ENCODE data around the gene ACOXL. TPM values are rescaled to one million over a fixed set of nuclear protein-coding genes. Genes with fewer than 3 reads are reported as not detected.
A peak's percentile ranks its signal among the peaks of the same experiment; 100 is the strongest.

Gene ACOXL
- total and polyA plus RNA-seq, 4 donors = 0.13 TPM; not detected in 3

- intact Hi-C loops (cut with DNase I) = no loop called here
- no peak for DNase-seq
- no peak for ATAC-seq (ENCODE audit: low FRiP score)
- no peaks in the 10 kb centered on the region for H3K36me3 ChIP-seq (ENCODE audit: control insufficient read depth in 1 of 2, insufficient read depth in 2 of 2, low read length in 1 of 2)
- WGBS, 2 donors = 91 to 95% methylated on average over 3 of the region's 3 CpGs
- no peaks in the 10 kb centered on the region for H3K27me3 ChIP-seq (ENCODE audit: control insufficient read depth in 1 of 2, insufficient read depth in 2 of 2, low read length in 1 of 2)
- H3K9me3 ChIP-seq (ENCODE audit: control insufficient read depth, low read length) = no peaks in the 10 kb centered on the region
- H3K4me1 ChIP-seq (ENCODE audit: control insufficient read depth in 1 of 2, insufficient read depth in 2 of 2, low read length in 2 of 2) = no peaks in the 10 kb centered on the region
- H3K27ac ChIP-seq (ENCODE audit: low read depth in 1 of 2, low read length in 2 of 2) = no peak overlapping the region
- H3K4me3 ChIP-seq (ENCODE audit: low read length in 2 of 2) = no peak overlapping the region
Observed at GRCh38 chr2:111135237-111135909, 403.0 kb downstream of the ACOXL start.

GRCh38 chr2:111135910-111136297 is 403.5 kb downstream of the ACOXL start:
- Histone ChIP-seq H3K4me1 (ENCODE audit: control insufficient read depth in 1 of 2, insufficient read depth in 2 of 2, low read length in 2 of 2) (no peaks in the 10 kb centered on the region), H3K4me3 (ENCODE audit: low read length in 2 of 2) (no peak overlapping the region), H3K27ac (ENCODE audit: low read depth in 1 of 2, low read length in 2 of 2) (no peak overlapping the region), H3K27me3 (ENCODE audit: control insufficient read depth in 1 of 2, insufficient read depth in 2 of 2, low read length in 1 of 2) (no peaks in the 10 kb centered on the region), H3K36me3 (ENCODE audit: control insufficient read depth in 1 of 2, insufficient read depth in 2 of 2, low read length in 1 of 2) (no peaks in the 10 kb centered on the region), H3K9me3 (ENCODE audit: control insufficient read depth, low read length) (no peaks in the 10 kb centered on the region)
- DNase-seq = peak in 1 of 2 donors; percentile 52
- ATAC-seq (ENCODE audit: low FRiP score) = peak; percentile 46
- whole genome bisulfite sequencing, 2 donors = 87 to 88% methylated on average over 9 of the region's 9 CpGs
- intact Hi-C loops (cut with DNase I) = no loop called here

- Histone ChIP-seq H3K27ac (ENCODE audit: low read depth in 1 of 2, low read length in 2 of 2) (no peak overlapping the region), H3K36me3 (ENCODE audit: control insufficient read depth in 1 of 2, insufficient read depth in 2 of 2, low read length in 1 of 2) (peaks cover 0 to 2% of the 10 kb centered on the region in 2 donors), H3K4me1 (ENCODE audit: control insufficient read depth in 1 of 2, insufficient read depth in 2 of 2, low read length in 2 of 2) (no peaks in the 10 kb centered on the region), H3K27me3 (ENCODE audit: control insufficient read depth in 1 of 2, insufficient read depth in 2 of 2, low read length in 1 of 2) (no peaks in the 10 kb centered on the region), H3K4me3 (ENCODE audit: low read length in 2 of 2) (no peak overlapping the region), H3K9me3 (ENCODE audit: control insufficient read depth, low read length) (no peaks in the 10 kb centered on the region)
- WGBS, 2 donors = 87 to 90% methylated on average over 5 of the region's 5 CpGs
- no peak for DNase-seq
- intact Hi-C loops (cut with DNase I) = no loop called here
- ATAC-seq (ENCODE audit: low FRiP score) = no peak
Observed at GRCh38 chr2:111138839-111139238, 406.5 kb downstream of the ACOXL start.

- H3K4me3 ChIP-seq (ENCODE audit: low read length in 2 of 2) = no peak overlapping the region
- DNase-seq (no peak), ATAC-seq (ENCODE audit: low FRiP score) (no peak)
- WGBS, 2 donors = 55 to 56% methylated on average over 12 of the region's 12 CpGs
- peaks cover 0 to 2% of the 10 kb centered on the region in 2 donors for H3K36me3 ChIP-seq (ENCODE audit: control insufficient read depth in 1 of 2, insufficient read depth in 2 of 2, low read length in 1 of 2)
- no peaks in the 10 kb centered on the region for H3K4me1 ChIP-seq (ENCODE audit: control insufficient read depth in 1 of 2, insufficient read depth in 2 of 2, low read length in 2 of 2)
- no peaks in the 10 kb centered on the region for H3K9me3 ChIP-seq (ENCODE audit: control insufficient read depth, low read length)
- no peaks in the 10 kb centered on the region for H3K27me3 ChIP-seq (ENCODE audit: control insufficient read depth in 1 of 2, insufficient read depth in 2 of 2, low read length in 1 of 2)
- H3K27ac ChIP-seq (ENCODE audit: low read depth in 1 of 2, low read length in 2 of 2) = peak overlapping the region in 1 of 2 donors; percentile 55
- intact Hi-C loops (cut with DNase I) = no loop called here
Observed at GRCh38 chr2:111139637-111140317, 407.4 kb downstream of the ACOXL start.

- ATAC-seq (ENCODE audit: low FRiP score) (no peak), DNase-seq (no peak)
- Histone ChIP-seq H3K4me3 (ENCODE audit: low read length in 2 of 2) (no peak overlapping the region), H3K36me3 (ENCODE audit: control insufficient read depth in 1 of 2, insufficient read depth in 2 of 2, low read length in 1 of 2) (peaks cover 0 to 2% of the 10 kb centered on the region in 2 donors), H3K9me3 (ENCODE audit: control insufficient read depth, low read length) (no peaks in the 10 kb centered on the region), H3K27me3 (ENCODE audit: control insufficient read depth in 1 of 2, insufficient read depth in 2 of 2, low read length in 1 of 2) (no peaks in the 10 kb centered on the region), H3K4me1 (ENCODE audit: control insufficient read depth in 1 of 2, insufficient read depth in 2 of 2, low read length in 2 of 2) (no peaks in the 10 kb centered on the region), H3K27ac (ENCODE audit: low read depth in 1 of 2, low read length in 2 of 2) (no peak overlapping the region)
- WGBS, 2 donors = 97 to 98% methylated on average over 4 of the region's 4 CpGs
- intact Hi-C loops (cut with DNase I) = no loop called here
Observed at GRCh38 chr2:111140815-111141214, 408.4 kb downstream of the ACOXL start.

- H3K27me3 ChIP-seq (ENCODE audit: control insufficient read depth in 1 of 2, insufficient read depth in 2 of 2, low read length in 1 of 2) = no peaks in the 10 kb centered on the region
- DNase-seq (no peak), ATAC-seq (ENCODE audit: low FRiP score) (no peak)
- intact Hi-C loops (cut with DNase I) = no loop called here
- H3K9me3 ChIP-seq (ENCODE audit: control insufficient read depth, low read length) = no peaks in the 10 kb centered on the region
- H3K27ac ChIP-seq (ENCODE audit: low read depth in 1 of 2, low read length in 2 of 2) = no peak overlapping the region
- no peaks in the 10 kb centered on the region for H3K4me1 ChIP-seq (ENCODE audit: control insufficient read depth in 1 of 2, insufficient read depth in 2 of 2, low read length in 2 of 2)
- H3K36me3 ChIP-seq (ENCODE audit: control insufficient read depth in 1 of 2, insufficient read depth in 2 of 2, low read length in 1 of 2) = peaks cover 0 to 2% of the 10 kb centered on the region in 2 donors
- WGBS, 2 donors = 96 to 100% methylated on average over 1 of the region's 1 CpG
- no peak overlapping the region for H3K4me3 ChIP-seq (ENCODE audit: low read length in 2 of 2)
Observed at GRCh38 chr2:111142101-111142500, 409.7 kb downstream of the ACOXL start.

GRCh38 chr2:111143107-111143842 is 410.9 kb downstream of the ACOXL start:
- no peak for DNase-seq
- intact Hi-C loops (cut with DNase I) = no loop called here
- 96 to 97% methylated on average over 10 of the region's 10 CpGs for WGBS, 2 donors
- Histone ChIP-seq H3K27me3 (ENCODE audit: control insufficient read depth in 1 of 2, insufficient read depth in 2 of 2, low read length in 1 of 2) (no peaks in the 10 kb centered on the region), H3K27ac (ENCODE audit: low read depth in 1 of 2, low read length in 2 of 2) (no peak overlapping the region), H3K4me3 (ENCODE audit: low read length in 2 of 2) (no peak overlapping the region), H3K9me3 (ENCODE audit: control insufficient read depth, low read length) (no peaks in the 10 kb centered on the region), H3K36me3 (ENCODE audit: control insufficient read depth in 1 of 2, insufficient read depth in 2 of 2, low read length in 1 of 2) (peaks cover 0 to 2% of the 10 kb centered on the region in 2 donors), H3K4me1 (ENCODE audit: control insufficient read depth in 1 of 2, insufficient read depth in 2 of 2, low read length in 2 of 2) (no peaks in the 10 kb centered on the region)
- ATAC-seq (ENCODE audit: low FRiP score) = no peak

GRCh38 chr2:111143843-111144198 is 411.4 kb downstream of the ACOXL start:
- Histone ChIP-seq H3K36me3 (ENCODE audit: control insufficient read depth in 1 of 2, insufficient read depth in 2 of 2, low read length in 1 of 2) (peaks cover 0 to 2% of the 10 kb centered on the region in 2 donors), H3K9me3 (ENCODE audit: control insufficient read depth, low read length) (no peaks in the 10 kb centered on the region), H3K27me3 (ENCODE audit: control insufficient read depth in 1 of 2, insufficient read depth in 2 of 2, low read length in 1 of 2) (no peaks in the 10 kb centered on the region), H3K27ac (ENCODE audit: low read depth in 1 of 2, low read length in 2 of 2) (no peak overlapping the region), H3K4me1 (ENCODE audit: control insufficient read depth in 1 of 2, insufficient read depth in 2 of 2, low read length in 2 of 2) (no peaks in the 10 kb centered on the region), H3K4me3 (ENCODE audit: low read length in 2 of 2) (no peak overlapping the region)
- no peak for DNase-seq
- no peak for ATAC-seq (ENCODE audit: low FRiP score)
- intact Hi-C loops (cut with DNase I) = no loop called here
- 66 to 71% methylated on average over 1 of the region's 1 CpG for WGBS, 2 donors
